PFSK-1 (cell line): Measurements from ENCODE around the gene PCED1B.

ENCODE experiments used
- FOXP2 ChIP-seq: optimal IDR thresholded peaks from 2 replicates; pipeline ENCODE3; 2011; ENCODE audit warnings: borderline replicate concordance, control low read depth, inconsistent platforms; ENCODE audit not compliant: insufficient read depth; ENCODE audit errors: extremely low read length, extremely low read depth
- POLR2AphosphoS5 ChIP-seq: IDR thresholded peaks from 2 replicates; pipeline ENCODE4 v1.6.1; 2012; ENCODE audit warnings: low read depth, mild to moderate bottlenecking, control low read depth, low read length, moderate library complexity
- REST ChIP-seq, 2 experiments: IDR thresholded peaks; 2 replicates each; pipeline versions ENCODE4 v1.6.1 to v1.8.0; 2011 to 2012; ENCODE audit warnings: low read depth in 2 of 2, low read length in 2 of 2, control low read depth in 1 of 2, inconsistent platforms in 1 of 2, mild to moderate bottlenecking in 1 of 2, moderate library complexity in 1 of 2; ENCODE audit not compliant: insufficient read depth in 1 of 2
- SIN3A ChIP-seq: IDR thresholded peaks from 2 replicates; pipeline ENCODE4 v1.6.1; 2012; ENCODE audit warnings: mild to moderate bottlenecking, low read length, moderate library complexity, borderline replicate concordance; ENCODE audit not compliant: insufficient read depth
- TAF1 ChIP-seq: IDR thresholded peaks from 2 replicates; pipeline ENCODE4 v1.6.1; 2012; ENCODE audit warnings: low read length, control low read depth, borderline replicate concordance; ENCODE audit not compliant: insufficient read depth

The PCED1B gene

GRCh38 chr12:47190905-47191304, 111.5 kb downstream of the PCED1B start:
- TF ChIP-seq REST (IDR thresholded peaks at IDR 0.05; ENCODE audit: insufficient read depth in 1 of 2, low read depth in 2 of 2, low read length in 2 of 2) (no peak), POLR2AphosphoS5 (no peak), SIN3A (no peak), FOXP2 (no peak), TAF1 (no peak)

- TF ChIP-seq TAF1 (no peak), SIN3A (no peak), FOXP2 (no peak), REST (IDR thresholded peaks at IDR 0.05; ENCODE audit: insufficient read depth in 1 of 2, low read depth in 2 of 2, low read length in 2 of 2) (no peak), POLR2AphosphoS5 (no peak)
Observed at GRCh38 chr12:47192051-47192450, 112.6 kb downstream of the PCED1B start.

- no peak for TF ChIP-seq SIN3A
- no peak for TF ChIP-seq FOXP2
- no peak for TF ChIP-seq REST (IDR thresholded peaks at IDR 0.05; ENCODE audit: insufficient read depth in 1 of 2, low read depth in 2 of 2, low read length in 2 of 2)
- TF ChIP-seq POLR2AphosphoS5, result no peak
- no peak for TF ChIP-seq TAF1
Observed at GRCh38 chr12:47193066-47193465, 113.6 kb downstream of the PCED1B start.

- TF ChIP-seq REST (IDR thresholded peaks at IDR 0.05; ENCODE audit: insufficient read depth in 1 of 2, low read depth in 2 of 2, low read length in 2 of 2) (no peak), TAF1 (no peak), FOXP2 (no peak), SIN3A (no peak), POLR2AphosphoS5 (no peak)
Observed at GRCh38 chr12:47194501-47194900, 115.1 kb downstream of the PCED1B start.

- no peak for TF ChIP-seq TAF1
- TF ChIP-seq REST (IDR thresholded peaks at IDR 0.05; ENCODE audit: insufficient read depth in 1 of 2, low read depth in 2 of 2, low read length in 2 of 2), result no peak
- no peak for TF ChIP-seq SIN3A
- no peak for TF ChIP-seq POLR2AphosphoS5
- TF ChIP-seq FOXP2, result no peak
Observed at GRCh38 chr12:47200446-47200845, 121.0 kb downstream of the PCED1B start.
